Ecto neural progenitor cell (in vitro differentiated cells): ENCODE results near the gene MYO1H.

Experiments
- DNase-seq: peaks from one replicate; pipeline ENCODE4 v3.0.0-alpha.2; 2018; ENCODE audit warnings: low spot score

The MYO1H gene

GRCh38 chr12:109448707-109449390 is 101.1 kb downstream of the MYO1H start:
- no peak for DNase-seq

- DNase-seq: no peak
Measured at GRCh38 chr12:109449845-109450532, 102.3 kb downstream of the MYO1H start.

GRCh38 chr12:109450980-109451379 is 103.3 kb downstream of the MYO1H start:
- DNase-seq: no peak

GRCh38 chr12:109451400-109451799 is 103.7 kb downstream of the MYO1H start:
- DNase-seq: no peak

- no peak for DNase-seq
Measured at GRCh38 chr12:109452489-109452888, 104.8 kb downstream of the MYO1H start.

- DNase-seq: no peak
Measured at GRCh38 chr12:109455706-109456105, 108.0 kb downstream of the MYO1H start.

- DNase-seq: no peak
Measured at GRCh38 chr12:109458086-109458485, 110.4 kb downstream of the MYO1H start.

GRCh38 chr12:109458771-109459208 is 111.1 kb downstream of the MYO1H start:
- no peak for DNase-seq

GRCh38 chr12:109459247-109459646 is 111.5 kb downstream of the MYO1H start:
- no peak for DNase-seq

GRCh38 chr12:109460538-109460937 is 112.8 kb downstream of the MYO1H start:
- no peak for DNase-seq

- DNase-seq: no peak
Measured at GRCh38 chr12:109461049-109461845, 113.5 kb downstream of the MYO1H start.

- no peak for DNase-seq
Measured at GRCh38 chr12:109461846-109462756, 114.4 kb downstream of the MYO1H start.

GRCh38 chr12:109462868-109463692 is 115.4 kb downstream of the MYO1H start:
- DNase-seq: peak; percentile 56

- no peak for DNase-seq
Measured at GRCh38 chr12:109463756-109464155, 116.1 kb downstream of the MYO1H start.

- DNase-seq: no peak
Measured at GRCh38 chr12:109464642-109465351, 117.1 kb downstream of the MYO1H start.

GRCh38 chr12:109466305-109466704 is 118.6 kb downstream of the MYO1H start:
- DNase-seq: no peak

GRCh38 chr12:109466821-109467220 is 119.1 kb downstream of the MYO1H start:
- DNase-seq: no peak

- DNase-seq: no peak
Measured at GRCh38 chr12:109467978-109468676, 120.4 kb downstream of the MYO1H start.

GRCh38 chr12:109469517-109469916 is 121.8 kb downstream of the MYO1H start:
- no peak for DNase-seq

GRCh38 chr12:109473006-109473405 is 125.3 kb downstream of the MYO1H start:
- DNase-seq: no peak
